ENCODE data around the gene SLC5A8.
"Not testable (repeated sequence)": the region's sequence is repeated elsewhere in the genome, so short reads cannot be mapped to it uniquely, and the experiment has no call there.

The SLC5A8 gene

GRCh38 chr12:101168001-101168400 lies 42.0 kb downstream of the SLC5A8 start:
- DNase-seq (ENCODE audit: low read depth), result no peak

- no peak for DNase-seq (ENCODE audit: low read depth)
Measured at GRCh38 chr12:101166866-101167265, 43.2 kb downstream of the SLC5A8 start.

- DNase-seq (ENCODE audit: low read depth), result no peak
Measured at GRCh38 chr12:101165319-101165718, 44.7 kb downstream of the SLC5A8 start.

GRCh38 chr12:101145777-101146431 lies 64.1 kb downstream of the SLC5A8 start:
- DNase-seq (ENCODE audit: low read depth), result not testable (repeated sequence)

GRCh38 chr12:101127521-101128219 lies 82.4 kb downstream of the SLC5A8 start:
- DNase-seq (ENCODE audit: low read depth), result peak; percentile 4

GRCh38 chr12:101117842-101118241 lies 92.2 kb downstream of the SLC5A8 start:
- DNase-seq (ENCODE audit: low read depth), result no peak

- no peak for DNase-seq (ENCODE audit: low read depth)
Measured at GRCh38 chr12:101116911-101117310, 93.1 kb downstream of the SLC5A8 start.

GRCh38 chr12:101115326-101115725 lies 94.7 kb downstream of the SLC5A8 start:
- DNase-seq (ENCODE audit: low read depth), result no peak

GRCh38 chr12:101111441-101111840 lies 98.6 kb downstream of the SLC5A8 start:
- no peak for DNase-seq (ENCODE audit: low read depth)

GRCh38 chr12:101110866-101111265 lies 99.2 kb downstream of the SLC5A8 start:
- DNase-seq (ENCODE audit: low read depth), result no peak

- DNase-seq (ENCODE audit: low read depth), result no peak
Measured at GRCh38 chr12:101108130-101108529, 101.9 kb downstream of the SLC5A8 start.

- DNase-seq (ENCODE audit: low read depth), result no peak
Measured at GRCh38 chr12:101107032-101107763, 102.8 kb downstream of the SLC5A8 start.

All from amniotic epithelial cell (primary cell).